GM10266 (cell line): ENCODE results near the gene ATP9A.

ENCODE experiments used
- DNase-seq: peaks from one replicate; pipeline ENCODE4 v3.0.0; 2012; ENCODE audit errors: extremely low spot score
- TF ChIP-seq, protein P1 (sequence below): IDR thresholded peaks from 2 replicates; pipeline ENCODE4 v1.5.1; 2012; ENCODE audit warnings: mild to moderate bottlenecking, low read depth; ENCODE audit not compliant: control insufficient read depth, insufficient read depth; ENCODE audit errors: missing control alignments

Gene ATP9A

GRCh38 chr20:51610111-51610510, 158.1 kb downstream of the ATP9A start:
- TF ChIP-seq, protein P1, sequence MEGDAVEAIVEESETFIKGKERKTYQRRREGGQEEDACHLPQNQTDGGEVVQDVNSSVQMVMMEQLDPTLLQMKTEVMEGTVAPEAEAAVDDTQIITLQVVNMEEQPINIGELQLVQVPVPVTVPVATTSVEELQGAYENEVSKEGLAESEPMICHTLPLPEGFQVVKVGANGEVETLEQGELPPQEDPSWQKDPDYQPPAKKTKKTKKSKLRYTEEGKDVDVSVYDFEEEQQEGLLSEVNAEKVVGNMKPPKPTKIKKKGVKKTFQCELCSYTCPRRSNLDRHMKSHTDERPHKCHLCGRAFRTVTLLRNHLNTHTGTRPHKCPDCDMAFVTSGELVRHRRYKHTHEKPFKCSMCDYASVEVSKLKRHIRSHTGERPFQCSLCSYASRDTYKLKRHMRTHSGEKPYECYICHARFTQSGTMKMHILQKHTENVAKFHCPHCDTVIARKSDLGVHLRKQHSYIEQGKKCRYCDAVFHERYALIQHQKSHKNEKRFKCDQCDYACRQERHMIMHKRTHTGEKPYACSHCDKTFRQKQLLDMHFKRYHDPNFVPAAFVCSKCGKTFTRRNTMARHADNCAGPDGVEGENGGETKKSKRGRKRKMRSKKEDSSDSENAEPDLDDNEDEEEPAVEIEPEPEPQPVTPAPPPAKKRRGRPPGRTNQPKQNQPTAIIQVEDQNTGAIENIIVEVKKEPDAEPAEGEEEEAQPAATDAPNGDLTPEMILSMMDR = no peak
- no peak for DNase-seq

GRCh38 chr20:51609251-51609650, 158.9 kb downstream of the ATP9A start:
- DNase-seq = no peak
- TF ChIP-seq, protein P1 = no peak

DNA sequence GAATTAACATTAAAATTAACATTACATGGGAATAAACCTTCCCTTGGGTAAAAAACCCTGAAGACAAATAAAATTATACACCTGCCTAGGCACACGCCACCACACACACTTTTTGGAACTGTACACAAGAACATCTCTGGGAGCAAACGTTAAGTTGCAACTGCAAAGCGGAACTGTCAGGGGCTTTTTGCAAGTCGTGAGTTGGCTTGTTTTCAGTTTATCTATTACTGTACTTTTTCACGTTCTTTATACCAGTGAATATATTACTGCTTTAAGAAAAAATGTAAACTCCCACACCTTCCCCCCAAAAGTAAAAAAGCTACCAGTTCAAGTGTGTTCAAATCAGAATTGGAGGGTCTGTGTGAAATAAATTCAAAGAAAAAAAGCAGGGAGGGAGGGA, 160.1 kb downstream of the ATP9A start:
- DNase-seq = peak; percentile 36
- TF ChIP-seq, protein P1 = no peak

- TF ChIP-seq, protein P1 = no peak
These were observed 161.0 kb downstream of the ATP9A start for GRCh38 chr20:51607170-51607569.

GRCh38 chr20:51604851-51605250, 163.3 kb downstream of the ATP9A start:
- no peak for DNase-seq

More at GRCh38 chr20:51607170-51607569, 161.0 kb downstream of the ATP9A start:
- DNase-seq = no peak

GRCh38 chr20:51602131-51602530, 166.1 kb downstream of the ATP9A start:
- TF ChIP-seq, protein P1 = no peak
- DNase-seq = no peak

More at GRCh38 chr20:51604851-51605250, 163.3 kb downstream of the ATP9A start:
- TF ChIP-seq, protein P1 = no peak

- DNase-seq = no peak
- TF ChIP-seq, protein P1 = no peak
These were observed 167.2 kb downstream of the ATP9A start for GRCh38 chr20:51600950-51601349.

DNA sequence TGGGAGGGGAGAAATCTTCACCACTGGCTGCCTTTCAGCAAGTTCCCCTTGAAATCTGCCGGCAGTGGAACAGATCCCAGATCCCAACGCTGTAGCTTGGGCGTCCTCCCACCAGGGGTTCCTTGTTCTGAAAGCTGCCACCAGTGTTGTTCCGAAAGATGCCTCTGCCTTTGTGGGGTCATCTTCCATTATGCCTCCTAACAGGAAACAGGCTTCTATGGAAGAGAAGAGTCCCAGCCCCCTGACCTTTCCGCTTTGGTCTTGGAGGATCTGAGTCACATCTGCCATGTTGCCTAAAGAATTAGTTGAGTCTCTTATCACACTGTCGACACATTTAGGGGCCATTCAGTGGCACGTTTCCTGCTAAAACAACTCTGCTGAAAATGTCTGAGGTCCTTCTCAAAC, 168.2 kb downstream of the ATP9A start:
- TF ChIP-seq, protein P1 = no peak

More for the DNA sequence above, 168.2 kb downstream of the ATP9A start:
- DNase-seq = no peak
